ENCODE results near the gene PTPRA. TPM values are rescaled to one million over a fixed set of nuclear protein-coding genes. Genes with fewer than 3 reads are reported as not detected.

The PTPRA gene
- total RNA-seq, 1 experiment from 2014 or later = 45.2 TPM

- no peak overlapping the region for H3K4me3 Mint-ChIP-seq
These were observed 16.5 kb downstream of the PTPRA start for GRCh38 chr20:2889797-2890196.

More at GRCh38 chr20:2889797-2890196, 16.5 kb downstream of the PTPRA start:
- no peak overlapping the region for H3K27ac ChIP-seq (ENCODE audit: insufficient read length, low read depth, low read length)
- H3K18ac ChIP-seq (ENCODE audit: insufficient read length, low read depth, low read length) = no peak overlapping the region
- H3K23me2 ChIP-seq (ENCODE audit: insufficient read length, low read depth, low read length, poor library complexity, severe bottlenecking) = no peaks in the 10 kb centered on the region
- H4K5ac ChIP-seq (ENCODE audit: insufficient read length, low read depth, low read length) = no peak overlapping the region
- no peak overlapping the region for H2BK5ac ChIP-seq (ENCODE audit: insufficient read length, low read length)
- no peak overlapping the region for H4K8ac ChIP-seq (replicated peaks; ENCODE audit: insufficient read length, low read depth, low read length)
- H3K23ac ChIP-seq (ENCODE audit: insufficient read length, low read depth, low read length) = no peak overlapping the region
- DNase-seq = no peak
- no peak overlapping the region for H3K4ac ChIP-seq (ENCODE audit: low read depth, low read length)
- Mint-ChIP-seq H3K27ac (no peak overlapping the region), H3K27me3 (ENCODE audit: low read depth) (no peaks in the 10 kb centered on the region), H3K36me3 (ENCODE audit: insufficient read depth in 1 of 3, low read depth in 3 of 3) (peaks cover 0 to 4% (median 0%) of the 10 kb centered on the region in 3 experiments; a peak in 2 of 7 replicates), H3K4me1 (no peaks in the 10 kb centered on the region), H3K9me3 (no peaks in the 10 kb centered on the region)
- H4K91ac ChIP-seq (ENCODE audit: insufficient read length, low read depth, low read length) = no peak overlapping the region
- no peak overlapping the region for H2BK12ac ChIP-seq (ENCODE audit: insufficient read length, low read depth, low read length)
- H4K20me1 ChIP-seq (ENCODE audit: control insufficient read depth, insufficient read depth, insufficient read length) = no peaks in the 10 kb centered on the region
- no peak overlapping the region for H3K9ac ChIP-seq (ENCODE audit: extremely low read depth, insufficient read length, low read length)
- H2BK20ac ChIP-seq (ENCODE audit: low read depth, low read length, poor library complexity, severe bottlenecking) = no peak overlapping the region
- no peak overlapping the region for H2BK120ac ChIP-seq (ENCODE audit: low read depth, low read length, poor library complexity, severe bottlenecking)
- H3K27me3 ChIP-seq (ENCODE audit: insufficient read depth, low read length) = no peaks in the 10 kb centered on the region
- H3K9me3 ChIP-seq (ENCODE audit: control insufficient read depth, low read depth, low read length) = no peaks in the 10 kb centered on the region
- no peak overlapping the region for H2AK5ac ChIP-seq (ENCODE audit: insufficient read length, low read length)
- H3K4me2 ChIP-seq (ENCODE audit: insufficient read depth, insufficient read length, low read length) = no peak overlapping the region
- H3T11ph ChIP-seq (ENCODE audit: low read length) = no peak overlapping the region
- H2AFZ ChIP-seq (ENCODE audit: low read length) = no peak overlapping the region
- no peak overlapping the region for H2BK15ac ChIP-seq (ENCODE audit: low read depth, low read length)
- no peak overlapping the region for H3K14ac ChIP-seq (ENCODE audit: insufficient read depth, low read length)
- no peak for TF ChIP-seq CTCF (conservative IDR thresholded peaks at IDR 0.05)
- H3K79me2 ChIP-seq (ENCODE audit: insufficient read depth, low read length) = peaks cover 20% of the 10 kb centered on the region
- peaks cover 14% of the 10 kb centered on the region for H3K79me1 ChIP-seq (ENCODE audit: insufficient read depth, low read depth, low read length, poor library complexity, severe bottlenecking)
- H3K56ac ChIP-seq (ENCODE audit: insufficient read length, low read depth, low read length) = no peak overlapping the region
- no peaks in the 10 kb centered on the region for H3K4me1 ChIP-seq (ENCODE audit: insufficient read depth, low read length)
- WGBS (ENCODE audit: extremely low coverage, insufficient read length, low lambda C conversion rate) = no CpG with 5 or more reads among the region's 3 CpGs
